Posterior cingulate gyrus (tissue), 11 donors: ENCODE data around the gene SIN3A.
"Not testable (repeated sequence)": the region's sequence is repeated elsewhere in the genome, so short reads cannot be mapped to it uniquely, and the experiment has no call there.

Experiments
- DNase-seq, 10 donors: peaks; one replicate each; pipeline versions ENCODE4 v3.0.0 to v3.0.0-alpha.2; 2020 to 2021; ENCODE audit warnings: mixed read lengths in 3 of 10
- intact Hi-C: fragments of 100-400 bp; cut with DNase I; formaldehyde crosslinking; loops from one replicate; pipeline ENCODE4 v1.15.1; 2023

The SIN3A gene

DNA sequence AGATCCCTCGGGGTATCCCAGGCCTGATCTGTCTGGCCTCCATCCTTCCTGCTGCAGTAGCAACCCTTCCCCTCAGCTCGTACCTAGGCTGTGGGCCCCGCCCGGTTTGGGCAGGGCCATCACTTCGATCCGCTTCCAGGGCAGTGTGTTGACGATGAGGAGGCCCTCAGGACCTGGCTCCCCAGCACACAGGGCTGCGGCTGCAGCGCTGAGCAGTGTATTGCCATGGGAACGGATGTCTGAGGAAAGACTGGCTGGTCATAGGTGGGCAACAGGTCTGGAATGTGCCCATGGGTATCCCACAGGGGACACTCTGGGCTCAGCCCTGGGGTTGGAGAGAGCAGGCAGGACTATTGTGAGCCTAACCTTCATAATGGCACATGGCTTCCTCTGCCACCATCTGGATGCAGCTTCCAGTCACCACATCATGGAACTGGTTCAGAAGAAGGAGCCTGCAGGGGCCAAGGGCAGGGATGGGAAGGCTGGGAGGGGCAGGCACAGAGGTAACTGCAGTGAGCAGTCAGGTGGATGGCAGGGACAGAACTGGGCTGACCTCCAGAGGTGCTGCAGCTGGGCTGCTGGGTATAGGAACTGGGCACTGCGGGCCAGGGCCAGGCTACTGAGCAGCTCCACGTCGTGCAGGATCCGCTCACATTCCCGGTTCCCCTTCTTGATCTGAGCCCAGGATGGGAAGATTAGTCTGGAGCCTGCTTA is 91.8 kb downstream of the SIN3A start:
- peak in 1 of 10 donors; percentile 72 for DNase-seq
- intact Hi-C loops: no loop called here

DNA sequence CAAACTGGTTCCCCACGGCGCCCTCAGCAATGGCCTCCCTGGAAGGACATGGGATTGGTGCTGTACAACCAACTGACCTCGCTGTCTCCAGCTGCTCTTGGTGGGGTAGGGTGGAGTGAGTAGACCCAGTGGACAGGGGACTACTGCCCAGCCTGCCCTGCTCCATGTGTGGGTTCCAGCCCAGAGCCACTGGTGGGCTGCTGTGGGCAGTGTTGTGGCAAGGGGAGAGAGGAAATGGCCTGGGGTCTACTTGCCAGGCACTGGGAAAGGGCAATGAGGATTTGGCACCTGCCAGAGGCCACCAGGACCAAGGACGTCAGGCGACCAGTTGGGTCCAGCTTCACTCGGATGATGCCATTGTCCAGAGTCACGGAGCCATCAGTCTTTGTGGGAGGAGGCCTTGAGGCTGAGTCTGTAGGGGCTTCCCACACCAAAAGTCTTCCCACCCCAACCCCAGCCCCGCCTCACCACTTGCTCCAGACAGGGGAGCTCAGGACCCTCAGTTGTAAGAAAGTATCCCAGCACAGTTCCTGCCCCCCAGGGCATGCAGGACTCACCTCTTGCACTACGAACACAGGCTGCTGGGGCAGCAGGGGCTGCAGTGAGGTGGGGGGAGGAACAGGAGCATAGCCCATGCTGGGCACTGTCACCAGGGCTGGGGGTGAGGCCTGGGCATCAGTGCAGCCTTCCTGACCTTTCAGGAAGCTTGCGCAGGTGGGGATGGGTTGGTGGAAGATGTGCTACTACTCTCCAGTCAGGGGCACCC is 92.5 kb downstream of the SIN3A start:
- intact Hi-C loops: no loop called here
- peak in 1 of 10 donors; percentile 66 for DNase-seq

DNA sequence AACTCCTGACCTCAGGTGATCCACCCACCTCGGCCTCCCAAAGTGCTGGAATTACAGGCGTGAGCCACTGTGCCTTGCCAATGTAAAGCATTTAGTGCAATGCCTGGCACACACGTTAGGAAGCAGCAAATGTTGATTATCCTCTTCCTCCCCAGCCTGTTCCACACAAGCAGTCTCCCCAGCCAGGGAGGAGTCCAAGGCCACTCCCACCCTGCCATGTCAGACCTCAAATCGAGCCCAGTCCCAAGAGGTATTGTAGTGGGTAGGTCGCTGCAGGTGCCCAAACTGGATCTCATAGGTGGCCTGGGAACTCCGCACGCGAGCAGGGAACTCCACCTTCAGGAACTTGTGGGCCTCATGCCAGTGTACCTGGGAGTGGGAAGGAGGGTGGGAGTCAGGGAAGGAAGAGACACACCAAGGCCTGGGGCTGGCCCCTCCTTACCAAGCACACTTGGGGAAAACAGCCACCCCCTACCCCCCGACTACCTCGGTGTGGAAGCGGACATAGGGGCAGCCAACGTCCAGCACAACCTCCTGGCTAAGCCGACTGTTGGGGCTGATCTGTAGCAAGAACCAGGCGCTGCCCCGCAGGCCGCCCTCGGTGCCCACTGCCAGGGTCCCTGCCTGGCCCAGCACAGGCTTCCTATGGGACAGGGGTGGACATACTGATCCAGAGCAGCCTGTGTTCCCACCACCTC is 93.4 kb downstream of the SIN3A start:
- intact Hi-C loops: no loop called here
- peak in 2 of 10 donors; percentile 50 to 83 for DNase-seq

DNA sequence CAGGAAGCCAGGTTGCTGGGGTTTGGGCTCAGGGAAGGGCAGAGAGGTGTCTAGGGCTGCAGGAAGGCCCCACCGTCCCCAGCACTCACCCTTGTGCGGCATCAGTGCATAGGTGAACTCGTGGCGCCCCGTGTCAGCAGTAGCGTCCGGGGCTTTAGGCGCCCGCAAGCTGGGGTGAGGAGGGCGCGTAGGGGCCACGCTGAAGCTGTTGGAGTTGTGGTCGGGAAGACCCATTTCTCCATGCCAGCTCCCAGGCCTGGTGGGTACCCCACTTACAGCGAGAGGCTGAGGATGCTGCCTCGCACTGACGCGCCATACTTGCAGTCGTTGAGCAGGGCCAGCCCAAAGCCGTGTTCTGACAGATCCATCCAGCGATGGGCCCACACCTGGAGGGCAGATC is 95.0 kb downstream of the SIN3A start:
- intact Hi-C loops: no loop called here
- peak in 1 of 10 donors; percentile 71 for DNase-seq

DNA sequence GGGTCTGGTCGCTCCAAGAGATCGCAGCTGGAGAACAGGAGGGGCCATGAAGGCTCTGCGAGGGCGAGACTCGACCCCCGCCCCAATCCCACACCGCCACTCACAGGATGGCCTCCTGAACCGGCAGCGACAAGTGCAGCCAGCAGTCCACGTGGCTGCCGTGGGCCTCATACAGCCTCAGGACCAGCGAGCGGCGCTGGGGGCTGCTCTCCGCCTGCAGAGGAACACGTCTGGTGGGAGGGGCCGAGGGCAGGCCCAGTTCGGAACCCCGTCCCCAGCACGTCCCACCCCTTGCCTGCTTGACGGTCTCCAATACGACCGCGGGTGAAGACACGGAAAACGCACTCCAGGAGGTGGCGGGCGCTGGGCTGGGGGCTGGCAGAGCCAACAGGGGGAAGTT is 95.5 kb downstream of the SIN3A start:
- intact Hi-C loops: no loop called here
- peak in 2 of 10 donors; percentile 59 to 81 for DNase-seq

DNA sequence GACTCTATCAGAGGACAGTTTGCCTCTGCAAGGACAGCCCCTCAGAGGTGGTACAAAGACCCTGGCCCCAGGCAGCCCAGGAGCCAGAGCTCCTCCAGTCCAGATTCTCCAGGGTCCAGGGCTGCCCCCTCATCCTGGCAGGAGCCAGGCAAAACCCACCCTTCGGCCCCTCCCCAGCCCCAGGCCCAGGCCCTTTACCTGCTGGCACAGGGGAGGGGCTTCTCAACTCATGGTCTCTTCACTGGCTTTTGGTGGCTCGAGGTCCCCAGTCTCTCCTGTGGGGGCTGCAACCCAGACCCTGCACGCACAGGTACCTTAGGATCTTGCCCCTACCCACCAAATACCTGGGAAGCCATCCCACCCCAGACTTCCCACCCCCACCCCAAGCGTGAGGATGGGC is 96.1 kb downstream of the SIN3A start:
- peak in 2 of 10 donors; percentile 49 to 62 for DNase-seq
- intact Hi-C loops: no loop called here

DNA sequence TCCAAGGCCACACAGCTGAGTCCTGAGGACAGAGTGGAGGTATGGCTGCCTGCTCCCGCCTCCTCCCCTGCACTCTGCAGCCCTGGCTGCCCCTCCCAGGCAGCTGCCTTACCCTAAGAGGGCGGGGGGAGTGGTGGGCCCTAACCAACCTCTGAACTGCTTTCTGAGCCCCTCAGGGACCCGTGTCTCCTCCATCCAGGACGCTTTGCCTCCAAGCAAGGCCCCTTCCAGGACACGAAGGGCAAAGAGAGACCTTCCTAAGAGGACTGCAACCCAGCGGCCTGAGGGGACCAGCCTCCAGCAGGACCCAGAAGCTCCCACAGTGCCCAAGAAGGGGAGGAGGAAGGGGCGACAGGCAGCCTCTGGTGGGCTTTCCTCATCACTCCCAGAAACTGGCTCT is 97.0 kb downstream of the SIN3A start:
- intact Hi-C loops: no loop called here
- DNase-seq: peak in 2 of 10 donors; percentile 57 to 65

DNA sequence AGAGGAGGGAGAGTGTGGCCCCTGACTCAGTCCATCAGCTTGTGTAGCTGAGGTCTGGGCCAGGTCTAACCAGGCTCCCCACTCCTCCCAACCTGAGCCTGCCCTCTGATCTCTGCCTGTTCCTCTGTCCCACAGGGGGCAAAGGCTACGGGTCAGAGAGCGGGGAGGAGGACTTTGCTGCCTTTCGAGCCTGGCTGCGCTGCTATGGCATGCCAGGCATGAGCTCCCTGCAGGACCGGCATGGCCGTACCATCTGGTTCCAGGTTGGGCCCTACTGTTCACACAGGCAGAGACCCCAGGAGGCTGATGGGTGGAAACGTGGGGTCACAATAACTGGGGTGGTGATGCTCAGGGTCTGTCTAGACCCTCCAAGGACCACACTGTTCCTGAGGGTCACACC is 97.9 kb downstream of the SIN3A start:
- peak in 2 of 10 donors; percentile 40 to 49 for DNase-seq
- intact Hi-C loops: no loop called here

DNA sequence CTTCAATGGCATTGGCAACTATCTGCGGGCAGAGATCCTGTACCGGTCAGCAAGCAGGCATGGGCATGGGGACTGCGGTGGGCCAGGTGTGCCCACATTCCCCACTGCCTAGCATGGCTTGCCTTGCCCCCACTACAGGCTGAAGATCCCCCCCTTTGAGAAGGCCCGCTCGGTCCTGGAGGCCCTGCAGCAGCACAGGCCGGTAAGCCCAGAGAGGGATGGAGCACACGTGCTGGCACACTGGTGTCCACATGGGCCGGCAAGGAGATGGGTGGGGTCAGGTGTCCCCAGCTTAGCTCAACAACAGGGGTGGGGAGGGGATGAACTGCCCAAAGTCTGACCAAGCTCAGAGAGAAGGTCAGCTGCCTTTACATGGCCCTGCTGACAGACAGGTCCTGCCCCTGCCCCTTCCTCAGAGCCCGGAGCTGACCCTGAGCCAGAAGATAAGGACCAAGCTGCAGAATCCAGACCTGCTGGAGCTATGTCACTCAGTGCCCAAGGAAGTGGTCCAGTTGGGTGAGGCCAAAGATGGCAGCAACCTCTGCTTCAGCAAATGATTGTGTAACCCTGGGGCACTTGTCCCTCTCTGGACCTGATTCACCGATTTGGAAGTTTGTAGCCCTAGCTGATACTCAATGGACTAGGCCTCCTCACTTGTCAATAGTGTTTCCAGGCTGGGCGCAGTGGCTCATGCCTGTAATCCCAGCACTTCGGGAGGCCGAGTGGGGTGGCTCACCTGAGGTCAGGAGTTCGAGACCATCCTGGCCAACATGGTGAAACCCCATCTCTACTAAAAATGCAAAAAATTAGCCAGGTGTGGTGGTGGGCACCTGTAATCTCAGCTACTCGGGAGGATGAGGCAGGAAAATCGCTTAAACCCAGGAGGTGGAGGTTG is 99.1 kb downstream of the SIN3A start:
- DNase-seq: peak in 2 of 10 donors; percentile 44 to 77
- intact Hi-C loops: no loop called here

DNA sequence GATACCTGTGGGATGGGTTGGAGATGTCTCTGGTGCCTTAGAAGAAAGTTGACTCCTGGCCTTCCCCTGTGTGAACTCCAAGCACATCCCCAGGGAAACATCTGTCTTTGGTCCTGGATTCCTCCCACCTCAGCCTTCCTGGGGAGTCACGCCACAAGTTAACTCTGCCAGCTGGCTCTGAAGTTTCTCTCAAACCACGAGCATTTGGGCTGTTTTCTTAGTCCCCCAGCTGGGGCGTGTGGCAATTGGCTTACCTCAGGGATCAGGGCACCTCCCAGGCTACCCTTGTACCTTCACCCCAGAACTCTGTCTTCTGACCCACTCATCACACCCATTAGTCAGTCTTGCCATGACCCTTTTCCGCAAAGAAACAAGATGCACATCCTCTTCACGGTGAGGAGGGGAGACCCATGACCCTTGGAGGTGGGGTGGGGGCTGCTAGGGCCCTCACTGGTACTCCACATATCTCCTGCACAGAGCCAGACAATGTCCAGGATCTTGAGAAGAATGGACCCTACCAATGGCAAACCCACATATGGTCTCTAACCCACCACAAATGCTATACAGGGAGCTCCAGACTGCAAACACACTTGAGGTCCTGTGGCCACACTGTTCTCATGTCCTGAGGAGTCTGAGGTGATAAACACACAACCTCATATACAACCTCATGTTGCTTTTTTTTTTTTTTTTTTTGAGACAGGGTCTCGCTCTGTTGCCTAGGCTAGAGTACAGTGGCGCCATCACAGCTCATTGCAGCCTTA is 100.7 kb downstream of the SIN3A start:
- intact Hi-C loops: no loop called here
- peak in 2 of 10 donors; percentile 27 to 29 for DNase-seq

DNA sequence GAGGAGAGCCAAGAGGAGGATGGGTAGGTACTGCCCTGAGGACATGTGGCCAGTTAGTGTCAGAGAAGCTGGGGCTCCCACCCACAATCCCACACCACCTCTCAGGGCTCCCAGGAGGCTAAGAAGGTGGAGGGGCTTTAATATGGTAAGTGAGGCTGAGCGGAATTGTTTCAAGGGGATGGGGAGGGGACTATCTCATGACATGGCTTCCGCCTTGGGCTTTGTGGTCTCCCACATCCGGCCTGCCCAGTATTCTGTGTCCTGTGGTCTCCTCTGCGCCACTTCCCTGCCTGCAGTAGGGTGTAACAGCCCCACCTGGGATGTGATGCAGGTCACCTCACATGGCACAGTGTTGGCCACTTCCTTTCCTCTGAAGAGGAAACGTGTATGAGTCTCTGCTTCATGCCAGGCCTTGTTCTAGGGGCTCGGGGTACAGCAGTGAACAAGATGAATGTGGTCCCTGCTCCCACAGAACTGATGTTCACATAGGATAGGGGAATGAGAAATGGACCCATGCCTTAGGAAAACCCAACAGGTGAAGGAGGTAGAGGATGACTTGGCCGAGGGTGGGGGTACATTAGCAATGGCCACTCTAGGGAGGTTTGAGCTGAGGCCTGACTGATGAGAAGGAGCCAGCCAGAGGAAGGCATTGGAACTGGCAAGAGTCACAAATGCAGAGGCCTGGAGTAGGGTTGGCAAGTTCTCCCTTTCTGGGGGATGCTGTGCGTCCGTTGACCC is 101.5 kb downstream of the SIN3A start:
- intact Hi-C loops: loop anchor here (10.0 kb wide), 1 partner anchor 145 kb away; the partner anchor contains the start of gene C15orf39
- peak in 2 of 10 donors; percentile 37 to 44 for DNase-seq

DNA sequence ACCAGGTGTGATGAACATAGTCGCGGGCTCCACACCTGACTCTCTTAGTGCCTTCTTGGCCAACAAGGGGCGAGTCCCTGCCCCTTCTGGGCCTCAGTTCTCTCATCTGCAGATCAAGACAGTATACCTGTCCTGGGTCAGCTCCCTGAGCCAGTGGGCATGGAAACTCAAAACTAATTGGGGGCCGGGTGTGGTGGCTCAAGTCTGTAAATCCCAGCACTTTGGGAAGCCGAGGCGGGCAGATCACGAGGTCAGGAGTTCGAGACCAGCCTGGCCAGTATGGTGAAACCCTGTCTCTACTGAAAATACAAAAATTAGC is 102.2 kb downstream of the SIN3A start:
- DNase-seq: not testable (repeated sequence)
- intact Hi-C loops: loop anchor here (10.0 kb wide), 1 partner anchor 145 kb away; the partner anchor contains the start of gene C15orf39

DNA sequence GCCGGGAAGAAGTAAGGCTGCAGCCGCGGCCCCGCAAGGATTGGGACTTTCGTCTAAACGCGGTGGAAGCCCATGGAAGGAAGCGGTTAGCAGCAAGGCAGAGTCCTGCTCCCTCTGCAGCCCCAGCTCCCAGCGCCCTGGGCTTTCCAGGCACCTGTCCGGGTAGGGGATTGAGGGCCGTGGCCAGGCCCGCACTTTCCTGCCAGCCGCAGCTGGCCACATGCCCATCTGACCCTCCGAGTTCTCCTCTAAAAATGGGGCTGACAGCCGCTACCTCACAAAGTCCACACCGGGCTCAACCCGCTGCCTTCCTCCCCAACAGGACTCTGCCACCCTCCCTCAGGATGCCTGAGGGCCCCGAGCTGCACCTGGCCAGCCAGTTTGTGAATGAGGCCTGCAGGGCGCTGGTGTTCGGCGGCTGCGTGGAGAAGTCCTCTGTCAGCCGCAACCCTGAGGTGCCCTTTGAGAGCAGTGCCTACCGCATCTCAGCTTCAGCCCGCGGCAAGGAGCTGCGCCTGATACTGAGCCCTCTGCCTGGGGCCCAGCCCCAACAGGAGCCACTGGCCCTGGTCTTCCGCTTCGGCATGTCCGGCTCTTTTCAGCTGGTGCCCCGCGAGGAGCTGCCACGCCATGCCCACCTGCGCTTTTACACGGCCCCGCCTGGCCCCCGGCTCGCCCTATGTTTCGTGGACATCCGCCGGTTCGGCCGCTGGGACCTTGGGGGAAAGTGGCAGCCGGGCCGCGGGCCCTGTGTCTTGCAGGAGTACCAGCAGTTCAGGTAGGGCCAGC is 102.7 kb downstream of the SIN3A start:
- DNase-seq: peak in 4 of 10 donors; percentile 20 to 87 (median 53)
- intact Hi-C loops: loop anchor here (10.0 kb wide), 1 partner anchor 144 kb away; the partner anchor contains the start of gene C15orf39

DNA sequence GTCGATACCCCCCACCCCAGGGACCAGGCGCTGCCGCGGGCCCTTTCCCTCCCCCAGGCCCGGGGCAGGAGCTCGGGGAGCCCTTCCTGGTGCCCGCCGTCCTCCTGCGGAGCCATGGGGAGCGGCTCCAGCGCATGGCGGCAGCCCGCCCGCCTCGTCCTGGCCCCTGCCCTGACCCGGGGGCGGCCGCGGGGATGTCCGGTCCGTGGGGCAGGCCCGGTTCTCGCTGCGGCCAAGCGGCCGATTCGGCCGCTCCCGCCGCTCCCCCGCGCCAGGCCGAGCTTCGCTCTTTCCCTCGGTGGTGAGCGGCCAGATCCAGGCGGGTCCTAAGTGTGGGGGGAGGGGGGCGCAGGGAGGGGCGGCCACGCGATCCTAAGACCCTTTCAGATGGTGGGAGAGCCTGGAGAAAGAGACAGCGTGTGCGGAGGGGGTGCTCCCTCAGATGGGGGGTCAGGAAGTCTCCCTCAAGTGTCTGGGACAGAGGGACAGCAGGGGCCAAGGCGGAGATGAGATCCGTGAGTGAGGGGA is 103.4 kb downstream of the SIN3A start:
- intact Hi-C loops: loop anchor here (10.0 kb wide), 1 partner anchor 143 kb away; the partner anchor contains the start of gene C15orf39
- DNase-seq: peak in 2 of 10 donors; percentile 72 to 78

DNA sequence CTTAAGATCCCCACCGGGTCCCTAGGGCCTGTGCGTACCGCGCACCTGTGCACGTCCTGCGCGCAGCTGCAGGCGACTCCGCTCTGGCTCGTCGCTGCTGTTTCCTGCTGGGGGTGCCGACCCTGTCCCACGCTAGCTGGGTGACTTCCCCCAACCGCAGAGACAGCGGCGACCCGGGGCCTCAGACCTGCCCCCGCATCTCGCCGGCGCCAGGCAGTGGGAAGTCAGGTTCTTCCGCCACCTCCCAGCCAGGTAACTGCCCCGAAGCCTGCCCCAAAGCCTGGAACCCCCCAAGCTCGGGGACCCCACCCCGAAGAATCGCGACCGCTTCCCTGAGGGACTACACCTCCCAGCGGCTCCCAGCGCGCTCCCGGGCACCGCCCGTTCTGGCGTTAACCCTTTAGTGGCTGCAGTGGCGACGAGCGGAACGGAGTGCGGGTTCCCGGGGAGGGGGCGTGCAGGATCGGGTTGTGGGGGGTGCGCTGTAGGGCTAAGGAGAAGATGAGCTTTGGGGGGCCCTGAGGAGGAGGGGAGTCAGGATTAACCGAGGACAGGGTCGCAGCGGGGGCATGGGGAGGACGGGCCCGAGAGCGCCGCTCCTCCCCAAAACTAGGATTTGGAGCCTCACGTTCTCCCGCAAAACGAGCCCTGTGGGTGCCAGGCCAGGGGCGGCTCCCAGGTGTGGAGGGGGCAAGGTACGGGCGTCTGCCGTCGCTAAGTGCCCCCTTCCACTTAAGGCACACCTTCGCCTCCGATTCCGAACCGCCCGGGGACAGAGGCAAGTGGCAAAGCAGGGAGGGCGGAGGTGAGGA is 104.1 kb downstream of the SIN3A start:
- intact Hi-C loops: loop anchor here (1.0 to 10.0 kb wide), 2 partner anchors 11 to 143 kb away; partner anchors contain the start of genes C15orf39 and COMMD4
- DNase-seq: peak; percentile 67 to 96 (median 80)

DNA sequence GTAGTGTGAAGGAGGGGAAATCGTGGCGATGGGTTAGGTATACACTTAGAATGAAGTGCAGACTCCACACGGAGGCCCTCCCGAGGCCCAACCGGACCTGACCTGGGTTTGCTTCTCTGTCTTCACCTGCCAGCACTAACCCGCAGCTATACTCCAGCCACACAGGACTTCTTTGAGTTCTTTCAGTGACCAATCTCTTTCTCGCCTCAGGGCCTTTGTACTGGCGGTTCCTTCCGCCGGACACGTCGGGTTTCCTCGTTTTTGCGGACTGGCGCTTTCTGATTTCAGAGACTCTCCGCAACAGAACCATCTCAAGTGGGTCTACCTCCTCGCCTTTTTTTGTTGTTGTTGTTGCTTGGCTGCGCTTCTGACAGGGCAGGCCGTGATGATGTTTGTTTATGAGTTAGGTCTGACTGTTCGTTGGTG is 104.7 kb downstream of the SIN3A start, which contains the start of gene NEIL1:
NEIL1 (plus strand) TSS at position 244 of the 426 bp plus-strand sequence. CDS start 1,867 bp downstream, outside the sequence.
- DNase-seq: peak in 1 of 10 donors; percentile 68
- intact Hi-C loops: loop anchor here (1.0 to 10.0 kb wide), 2 partner anchors 11 to 142 kb away; partner anchors contain the start of genes C15orf39 and COMMD4
